Activated naive CD4-positive, alpha-beta T cell treated with anti-CD3 and anti-CD28 coated beads, Interleukin-2, amount 50 U/mL, for 72 hours (primary cell): Measurements from ENCODE around the gene ZNF316. TPM values are rescaled to one million over a fixed set of nuclear protein-coding genes. Genes with fewer than 3 reads are reported as not detected.

Experiments used
- ATAC-seq, 2 donors: fragments of 150-1000 bp; cut with Tn5 transposase; 2 replicates each; pipeline ENCODE4 v1.10.0; 2021; ENCODE audit warnings: mild to moderate bottlenecking in 2 of 2, moderate library complexity in 2 of 2
- DNase-seq, 2 donors: peaks; one replicate each; pipeline ENCODE4 v3.0.0; 2021 to 2022; ENCODE audit warnings: low spot score in 2 of 2
- H3K27ac Mint-ChIP-seq, 2 donors: one replicate each; pipeline ENCODE4 v1.8.0; 2022; ENCODE audit warnings: mild to moderate bottlenecking in 2 of 2, mixed read lengths in 2 of 2
- H3K36me3 Mint-ChIP-seq, 2 donors: one replicate each; pipeline ENCODE4 v1.8.0; 2022; ENCODE audit warnings: mixed read lengths in 2 of 2
- H3K9me3 Mint-ChIP-seq, 2 donors: one replicate each; pipeline ENCODE4 v1.8.0; 2022; ENCODE audit warnings: mixed read lengths in 2 of 2
- total RNA-seq, 2 donors: library from RNA; stranded (reverse); gene quantifications; one replicate each; pipeline ENCODE4 v1.2.3, GENCODE V29; 2022

ZNF316 gene
- total RNA-seq, 2 donors from 2014 or later, result 23.2 to 28.9 TPM

DNA sequence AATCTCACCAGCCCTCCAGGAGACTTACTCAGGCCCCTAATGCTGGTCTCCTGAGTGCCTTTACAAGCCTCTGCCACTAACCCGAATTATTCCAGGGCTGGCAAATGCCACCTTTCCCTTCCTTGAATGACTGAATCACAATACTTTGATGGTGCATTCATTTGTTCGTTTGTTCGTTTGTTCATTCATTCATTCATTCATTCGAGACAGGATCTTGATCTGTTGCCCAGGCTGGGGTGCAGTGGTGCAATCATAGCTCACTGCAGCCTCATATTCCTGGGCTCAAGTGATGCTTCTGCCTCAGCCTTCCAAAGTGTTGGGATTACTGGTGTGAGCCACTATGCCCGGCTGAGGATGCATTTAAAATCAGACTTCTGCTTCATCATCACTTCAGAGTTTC, 63.7 kb downstream of the ZNF316 start:
- no peak for DNase-seq
- ATAC-seq, result no peak
- Mint-ChIP-seq H3K36me3 (peaks cover 14 to 50% of the 10 kb centered on the region in 2 donors), H3K27ac (no peak overlapping the region), H3K9me3 (peaks cover 25 to 51% of the 10 kb centered on the region in 2 donors)

- ATAC-seq (no peak), DNase-seq (no peak)
- peaks cover 25 to 51% of the 10 kb centered on the region in 2 donors for H3K9me3 Mint-ChIP-seq
- H3K36me3 Mint-ChIP-seq, result peaks cover 16 to 53% of the 10 kb centered on the region in 2 donors
- no peak overlapping the region for H3K27ac Mint-ChIP-seq
Measured at GRCh38 chr7:6701860-6702259, 64.7 kb downstream of the ZNF316 start.

Other genes with a start within 250 kb of the ZNF316 start
- 10 to 100 TPM; 19.1 to 20.7 TPM for gene DAGLB, start 189.4 kb upstream of the ZNF316 start, total RNA-seq
- 10 to 100 TPM; 55.9 to 59.7 TPM for gene KDELR2, start 153.2 kb upstream of the ZNF316 start, total RNA-seq
- under 1 TPM; 0.21 to 0.30 TPM for gene GRID2IP, start 85.9 kb upstream of the ZNF316 start, total RNA-seq
- gene ZDHHC4, start 59.9 kb upstream of the ZNF316 start, total RNA-seq, result 10 to 100 TPM; 25.7 to 40.6 TPM
- 10 to 100 TPM; 22.5 to 26.2 TPM for gene INTS15, start 47.3 kb upstream of the ZNF316 start, total RNA-seq
- 1 to 10 TPM in 1 of 2 donors, under 1 TPM in 1; 0.89 to 1.7 TPM for gene ZNF853, start 21.7 kb upstream of the ZNF316 start, total RNA-seq
- gene ZNF12, start 69.6 kb downstream of the ZNF316 start, total RNA-seq, result 10 to 100 TPM; 11.4 to 25.1 TPM
- under 1 TPM; 0.68 to 0.77 TPM for gene RSPH10B2, start 116.8 kb downstream of the ZNF316 start, total RNA-seq
- gene CCZ1B, start 189.0 kb downstream of the ZNF316 start, total RNA-seq, result 10 to 100 TPM; 44.7 to 90.1 TPM